PC-9 (cell line): ENCODE data around the gene NSMCE1. TPM values are rescaled to one million over a fixed set of nuclear protein-coding genes. Genes with fewer than 3 reads are reported as not detected.
A peak's percentile ranks its signal among the peaks of the same experiment; 100 is the strongest.

Experiments
- BruUV-seq: library from RNA; stranded (reverse); fragments of 400-500 nt; replicated peaks from 2 replicates; lab custom pipeline; 2021; lab: Mats Ljungman, UMichigan
- CTCF ChIA-PET: fragments of 300-600 bp; sonication (Branson Sonifier 250); formaldehyde crosslinking; loops from one replicate; lab custom pipeline; 2022; ENCODE audit warnings: antibody characterized with exemption; lab: Charles Lee
- POLR2A ChIA-PET: fragments of 300-600 bp; sonication (Branson Sonifier 250); formaldehyde crosslinking; loops from one replicate; lab custom pipeline; 2022; ENCODE audit warnings: antibody characterized with exemption; ENCODE audit not compliant: unreplicated experiment; lab: Charles Lee
- DNase-seq, 2 experiments: peaks; one replicate each; pipeline versions ENCODE4 v3.0.0 to v3.0.0-alpha.2; 2015 to 2022; ENCODE audit warnings: mixed read lengths in 1 of 2
- H2AFZ ChIP-seq: fragments of 200-600 bp; sonication (generic); 2 replicates; pipeline ENCODE4 v1.8.1; 2017; ENCODE audit warnings: antibody characterized with exemption
- H3F3A ChIP-seq: fragments of 200-600 bp; sonication (generic); 2 replicates; pipeline ENCODE4 v1.8.1; 2017; ENCODE audit warnings: antibody characterized with exemption, mild to moderate bottlenecking, low read depth; ENCODE audit not compliant: insufficient read depth
- H3K27ac ChIP-seq: fragments of 200-600 bp; sonication (generic); 2 replicates; pipeline ENCODE4 v1.6.1; 2016; ENCODE audit warnings: mixed run types
- H3K27me3 ChIP-seq: fragments of 200-600 bp; sonication (generic); 2 replicates; pipeline ENCODE4 v1.6.1; 2016; ENCODE audit warnings: low read depth, mixed run types; ENCODE audit not compliant: insufficient read depth
- H3K36me3 ChIP-seq: fragments of 200-600 bp; sonication (generic); 2 replicates; pipeline ENCODE4 v1.6.1; 2016; ENCODE audit warnings: low read depth, mixed run types
- H3K4me1 ChIP-seq: fragments of 200-600 bp; sonication (generic); replicated peaks from 2 replicates; pipeline ENCODE4 v1.6.1; 2016; ENCODE audit warnings: mixed run types; ENCODE audit not compliant: insufficient read depth
- H3K4me2 ChIP-seq: fragments of 200-600 bp; sonication (generic); 2 replicates; pipeline ENCODE4 v1.6.1; 2017; ENCODE audit warnings: mixed run types
- H3K4me3 ChIP-seq: fragments of 200-600 bp; sonication (generic); 2 replicates; pipeline ENCODE4 v1.6.1; 2016; ENCODE audit warnings: mixed run types
- H3K79me2 ChIP-seq: fragments of 200-600 bp; sonication (generic); 2 replicates; pipeline ENCODE4 v1.6.1; 2017; ENCODE audit warnings: low read depth, mixed run types
- H3K9me2 ChIP-seq: fragments of 200-600 bp; sonication (generic); 2 replicates; pipeline ENCODE4 v1.8.1; 2017; ENCODE audit warnings: mild to moderate bottlenecking; ENCODE audit not compliant: insufficient read depth
- H3K9me3 ChIP-seq: fragments of 200-600 bp; sonication (generic); 2 replicates; pipeline ENCODE4 v1.8.1; 2016; ENCODE audit warnings: low read depth; ENCODE audit not compliant: insufficient read depth
- H4K20me1 ChIP-seq: fragments of 200-600 bp; sonication (generic); 2 replicates; pipeline ENCODE4 v1.8.1; 2017; ENCODE audit not compliant: insufficient read depth
- CTCF ChIP-seq: fragments of 200-600 bp; sonication (generic); conservative IDR thresholded peaks from 2 replicates; pipeline ENCODE4 v1.6.1; 2017; ENCODE audit warnings: mixed run types, antibody characterized with exemption, mild to moderate bottlenecking, moderate library complexity
- EZH2 ChIP-seq: fragments of 200-600 bp; sonication (generic); IDR thresholded peaks from 2 replicates; pipeline ENCODE4 v1.8.0; 2017; ENCODE audit warnings: antibody characterized with exemption, low read depth
- intact Hi-C: fragments of 100-400 bp; cut with micrococcal nuclease; formaldehyde crosslinking; loops from one replicate; pipeline ENCODE4 v1.10.0; 2022; ENCODE audit not compliant: unreplicated experiment
- total RNA-seq: library from RNA; stranded (reverse); gene quantifications from 2 replicates; pipeline ENCODE4 v1.2.3, GENCODE V29; 2021

NSMCE1 gene
- total RNA-seq, 1 experiment from 2014 or later = 114 TPM

GRCh38 chr16:27314161-27314723 lies 45.7 kb upstream of the NSMCE1 start:
- H3F3A ChIP-seq = peaks cover 55% of the 10 kb centered on the region
- peak overlapping the region; percentile 98 for H3K27ac ChIP-seq
- ChIA-PET CTCF (no interaction called here), POLR2A (no interaction called here)
- H3K4me3 ChIP-seq = peak overlapping the region; percentile 91
- no peak for TF ChIP-seq CTCF
- no peak for TF ChIP-seq EZH2
- H4K20me1 ChIP-seq = no peaks in the 10 kb centered on the region
- peak overlapping the region; percentile 76; the same call in 1 of the 2 replicates for H2AFZ ChIP-seq
- intact Hi-C loops = loop anchor here (1.0 to 2.0 kb wide), 2 partner anchors 9 to 51 kb away; no protein-coding TSS in a partner anchor
- H3K79me2 ChIP-seq = peaks cover 53% of the 10 kb centered on the region
- H3K4me1 ChIP-seq = peaks cover 53% of the 10 kb centered on the region
- no peaks in the 10 kb centered on the region for H3K9me3 ChIP-seq
- DNase-seq = peak; percentile 64 to 89
- H3K4me2 ChIP-seq = peak overlapping the region; percentile 91
- no peaks in the 10 kb centered on the region for H3K9me2 ChIP-seq
- H3K36me3 ChIP-seq = no peaks in the 10 kb centered on the region
- TSS peak; percentile 73 for BruUV-seq
- no peaks in the 10 kb centered on the region for H3K27me3 ChIP-seq

GRCh38 chr16:27313422-27314160 lies 45.0 kb upstream of the NSMCE1 start, which contains the start of gene IL4R:
IL4R (plus strand) TSS chr16:27313974; CDS start chr16:27340204, 26,230 bp downstream.
- no peaks in the 10 kb centered on the region for H3K36me3 ChIP-seq
- peaks cover 46% of the 10 kb centered on the region for H3K4me1 ChIP-seq
- H3K9me3 ChIP-seq = peaks cover 5% of the 10 kb centered on the region; the same call in 1 of the 2 replicates
- H3K4me3 ChIP-seq = peak within 1 kb of the TSS; percentile 91
- CTCF ChIA-PET = no interaction called here
- intact Hi-C loops = loop anchor here (1.0 to 2.0 kb wide), 2 partner anchors 10 to 51 kb away; no protein-coding TSS in a partner anchor
- no peaks in the 10 kb centered on the region for H3K27me3 ChIP-seq
- H3K9me2 ChIP-seq = no peaks in the 10 kb centered on the region
- H3F3A ChIP-seq = peaks cover 48% of the 10 kb centered on the region
- peak within 1 kb of the TSS; percentile 76; the same call in 1 of the 2 replicates for H2AFZ ChIP-seq
- H3K79me2 ChIP-seq = peaks cover 47% of the 10 kb centered on the region
- peak; percentile 72 to 77 for DNase-seq
- POLR2A ChIA-PET = no interaction called here
- H4K20me1 ChIP-seq = no peaks in the 10 kb centered on the region
- TF ChIP-seq CTCF (no peak), EZH2 (no peak)
- BruUV-seq = no TSS peak
- peak within 1 kb of the TSS; percentile 98 for H3K27ac ChIP-seq
- peak within 1 kb of the TSS; percentile 91 for H3K4me2 ChIP-seq

- intact Hi-C loops = no loop called here
Measured at GRCh38 chr16:27312580-27313421, 44.2 kb upstream of the NSMCE1 start.

More at GRCh38 chr16:27312580-27313421, 44.2 kb upstream of the NSMCE1 start:
- H2AFZ ChIP-seq = peak overlapping the region; percentile 75; the same call in 1 of the 2 replicates
- peaks cover 39% of the 10 kb centered on the region for H3K79me2 ChIP-seq
- no peaks in the 10 kb centered on the region for H3K36me3 ChIP-seq
- TF ChIP-seq EZH2 (no peak), CTCF (no peak)
- no peaks in the 10 kb centered on the region for H3K9me2 ChIP-seq
- BruUV-seq = no TSS peak
- peak overlapping the region; percentile 91 for H3K4me3 ChIP-seq
- H3K9me3 ChIP-seq = peaks cover 13% of the 10 kb centered on the region; the same call in 1 of the 2 replicates
- H3K4me2 ChIP-seq = peak overlapping the region; percentile 91
- no peaks in the 10 kb centered on the region for H3K27me3 ChIP-seq
- peaks cover 38% of the 10 kb centered on the region for H3K4me1 ChIP-seq
- peaks cover 40% of the 10 kb centered on the region for H3F3A ChIP-seq
- peak overlapping the region; percentile 98 for H3K27ac ChIP-seq
- H4K20me1 ChIP-seq = no peaks in the 10 kb centered on the region
- ChIA-PET CTCF (interaction anchor here (0.5 kb wide), 1 partner anchor 31 kb away, joined by 3 read pairs; no protein-coding TSS in a partner anchor), POLR2A (no interaction called here)
- DNase-seq = no peak
